ENCODE results near the gene CDH23.

Gene CDH23

GRCh38 chr10:71442859-71443570, 46.3 kb downstream of the CDH23 start:
- DNase-seq, result no peak

GRCh38 chr10:71443676-71444075, 47.0 kb downstream of the CDH23 start:
- DNase-seq, result no peak

- DNase-seq, result no peak
These were observed 47.7 kb downstream of the CDH23 start for GRCh38 chr10:71444284-71445054.

- no peak for DNase-seq
These were observed 51.0 kb downstream of the CDH23 start for GRCh38 chr10:71447676-71448075.

GRCh38 chr10:71448146-71448545, 51.4 kb downstream of the CDH23 start:
- no peak for DNase-seq

- no peak for DNase-seq
These were observed 52.3 kb downstream of the CDH23 start for GRCh38 chr10:71449026-71449425.

GRCh38 chr10:71451754-71452153, 55.0 kb downstream of the CDH23 start:
- DNase-seq, result no peak

GRCh38 chr10:71453186-71453585, 56.5 kb downstream of the CDH23 start:
- no peak for DNase-seq

GRCh38 chr10:71454347-71454746, 57.6 kb downstream of the CDH23 start:
- no peak for DNase-seq

- no peak for DNase-seq
These were observed 58.3 kb downstream of the CDH23 start for GRCh38 chr10:71455035-71455434.

- DNase-seq, result no peak
These were observed 59.9 kb downstream of the CDH23 start for GRCh38 chr10:71456631-71457030.

GRCh38 chr10:71457908-71458307, 61.2 kb downstream of the CDH23 start:
- DNase-seq, result no peak

GRCh38 chr10:71458387-71458786, 61.7 kb downstream of the CDH23 start:
- no peak for DNase-seq

GRCh38 chr10:71459513-71459912, 62.8 kb downstream of the CDH23 start:
- DNase-seq, result no peak

- no peak for DNase-seq
These were observed 63.9 kb downstream of the CDH23 start for GRCh38 chr10:71460615-71461014.

GRCh38 chr10:71461457-71461856, 64.7 kb downstream of the CDH23 start:
- no peak for DNase-seq

GRCh38 chr10:71462062-71462935, 65.6 kb downstream of the CDH23 start:
- DNase-seq, result no peak

GRCh38 chr10:71463111-71463510, 66.4 kb downstream of the CDH23 start:
- DNase-seq, result no peak

- no peak for DNase-seq
These were observed 69.0 kb downstream of the CDH23 start for GRCh38 chr10:71465551-71466252.

- no peak for DNase-seq
These were observed 69.6 kb downstream of the CDH23 start for GRCh38 chr10:71466330-71466729.

- no peak for DNase-seq
These were observed 70.4 kb downstream of the CDH23 start for GRCh38 chr10:71467161-71467560.

GRCh38 chr10:71467569-71468362, 71.0 kb downstream of the CDH23 start:
- no peak for DNase-seq

Measured in NCI-H187 treated with DMSO at 0.1 percent for 48 hours (cell line).